Measurements from ENCODE around the gene PDE11A.
A peak's percentile ranks its signal among the peaks of the same experiment; 100 is the strongest.
"Not testable (repeated sequence)": the region's sequence is repeated elsewhere in the genome, so short reads cannot be mapped to it uniquely, and the experiment has no call there.

PDE11A gene

DNA sequence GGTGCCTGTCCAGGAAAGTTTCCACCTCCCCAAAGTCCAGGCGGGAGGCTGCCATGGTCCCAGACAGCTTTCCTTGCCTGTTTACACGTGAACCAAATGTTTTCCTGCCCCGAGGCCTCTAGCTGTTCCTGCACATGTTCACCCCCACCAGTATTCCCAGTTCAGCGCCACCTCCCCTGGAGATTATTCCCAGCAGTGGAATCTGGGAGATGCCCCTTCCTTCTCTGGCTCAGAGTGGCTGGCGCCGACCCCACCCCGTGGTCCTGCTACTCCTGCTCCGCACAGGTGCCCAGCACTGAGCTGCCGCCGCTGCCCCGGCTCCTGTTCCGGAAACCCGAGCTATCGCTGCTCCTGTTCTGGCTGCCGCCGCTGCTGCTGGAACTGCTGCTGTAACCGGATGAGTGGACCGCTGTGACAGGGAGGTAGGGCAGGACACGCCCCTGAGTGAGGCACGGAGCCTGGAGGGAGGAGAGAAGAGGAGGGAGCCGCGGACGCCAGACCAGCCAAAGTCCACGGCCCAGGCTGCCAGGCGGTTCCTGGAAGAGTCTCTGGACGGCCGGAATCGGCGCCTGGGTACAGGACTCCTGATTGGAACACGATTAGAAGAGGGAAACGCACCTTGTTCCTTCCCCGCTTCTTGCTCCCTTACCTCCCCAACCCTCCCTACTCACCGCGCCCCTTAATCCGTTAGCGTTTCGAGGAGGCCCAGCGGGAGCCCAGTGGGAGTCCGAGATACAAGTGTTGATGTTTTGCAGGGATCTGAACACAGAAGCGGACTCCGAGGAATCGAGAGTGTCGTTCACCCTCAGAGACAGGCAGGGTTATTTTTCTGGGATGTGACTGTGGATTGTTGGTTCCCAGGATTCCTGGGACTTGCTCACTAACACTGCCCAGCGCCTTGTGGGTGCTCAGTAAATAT lies at the start of gene PDE11A:
TSS of gene PDE11A (minus strand) at position 395 of the 919 bp plus-strand sequence. CDS start at position 55, 340 bp downstream.
- DNase-seq = peak; percentile 59 to 91

- no peak for DNase-seq
Observed at GRCh38 chr2:178119179-178119922, 46.8 kb upstream of the PDE11A start.

DNA sequence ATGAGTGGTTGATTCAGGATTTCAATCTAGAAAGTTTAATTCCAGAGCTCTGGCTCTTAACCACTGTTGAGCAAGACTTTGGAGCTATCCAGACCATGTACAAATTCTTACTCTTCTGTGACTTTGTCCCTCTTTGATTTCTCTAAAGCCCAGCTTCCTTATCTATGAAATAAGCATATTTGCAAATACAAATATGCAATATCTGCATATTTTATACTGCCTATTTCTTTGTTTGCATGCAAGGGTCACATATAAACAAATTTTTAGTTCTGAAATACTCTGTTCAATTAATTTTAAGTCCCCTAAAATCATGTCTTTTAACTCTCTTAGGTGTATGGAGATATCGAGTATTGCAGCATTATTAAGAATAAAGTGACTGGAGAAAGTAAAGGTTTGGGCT lies 45.1 kb upstream of the PDE11A start:
- no peak for DNase-seq

DNA sequence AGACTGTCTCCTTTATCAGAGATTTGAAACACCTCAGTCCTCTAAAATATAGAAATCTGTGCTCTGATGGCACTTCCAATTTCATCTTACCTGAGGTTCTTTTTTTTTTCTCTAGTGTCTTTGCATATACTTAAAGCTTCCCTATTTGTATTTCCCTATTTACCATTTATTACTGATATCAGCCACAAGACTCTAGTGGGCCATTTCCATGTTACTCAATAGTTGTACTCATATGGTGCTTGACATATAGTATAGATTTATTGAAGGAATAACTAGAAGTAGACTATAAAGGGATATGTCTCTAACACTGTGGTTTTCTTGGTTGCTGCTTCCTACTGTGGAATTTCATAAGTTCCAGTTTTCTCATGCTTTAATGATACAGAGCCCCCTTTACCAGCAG lies 42.7 kb upstream of the PDE11A start:
- DNase-seq = no peak

DNA sequence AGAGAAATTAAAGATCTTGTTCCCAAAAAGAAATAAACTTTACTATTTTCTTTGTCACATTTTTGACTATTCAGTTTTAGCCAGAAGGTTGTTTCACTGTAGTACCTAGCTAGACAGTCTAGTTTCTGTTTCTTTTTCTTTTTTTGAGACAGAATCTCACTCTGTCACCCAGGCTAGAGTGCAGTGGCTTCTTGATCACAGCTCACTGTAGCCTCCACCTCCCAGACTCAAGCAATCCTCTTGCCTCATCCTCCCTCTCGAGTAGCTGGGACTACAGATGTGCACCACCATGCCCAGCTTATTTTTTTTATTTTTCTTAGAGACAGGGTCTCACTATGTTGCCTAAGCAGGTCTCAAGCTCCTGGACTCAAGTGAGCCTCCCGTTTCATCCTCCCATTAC lies 41.9 kb upstream of the PDE11A start:
- DNase-seq = no peak

DNA sequence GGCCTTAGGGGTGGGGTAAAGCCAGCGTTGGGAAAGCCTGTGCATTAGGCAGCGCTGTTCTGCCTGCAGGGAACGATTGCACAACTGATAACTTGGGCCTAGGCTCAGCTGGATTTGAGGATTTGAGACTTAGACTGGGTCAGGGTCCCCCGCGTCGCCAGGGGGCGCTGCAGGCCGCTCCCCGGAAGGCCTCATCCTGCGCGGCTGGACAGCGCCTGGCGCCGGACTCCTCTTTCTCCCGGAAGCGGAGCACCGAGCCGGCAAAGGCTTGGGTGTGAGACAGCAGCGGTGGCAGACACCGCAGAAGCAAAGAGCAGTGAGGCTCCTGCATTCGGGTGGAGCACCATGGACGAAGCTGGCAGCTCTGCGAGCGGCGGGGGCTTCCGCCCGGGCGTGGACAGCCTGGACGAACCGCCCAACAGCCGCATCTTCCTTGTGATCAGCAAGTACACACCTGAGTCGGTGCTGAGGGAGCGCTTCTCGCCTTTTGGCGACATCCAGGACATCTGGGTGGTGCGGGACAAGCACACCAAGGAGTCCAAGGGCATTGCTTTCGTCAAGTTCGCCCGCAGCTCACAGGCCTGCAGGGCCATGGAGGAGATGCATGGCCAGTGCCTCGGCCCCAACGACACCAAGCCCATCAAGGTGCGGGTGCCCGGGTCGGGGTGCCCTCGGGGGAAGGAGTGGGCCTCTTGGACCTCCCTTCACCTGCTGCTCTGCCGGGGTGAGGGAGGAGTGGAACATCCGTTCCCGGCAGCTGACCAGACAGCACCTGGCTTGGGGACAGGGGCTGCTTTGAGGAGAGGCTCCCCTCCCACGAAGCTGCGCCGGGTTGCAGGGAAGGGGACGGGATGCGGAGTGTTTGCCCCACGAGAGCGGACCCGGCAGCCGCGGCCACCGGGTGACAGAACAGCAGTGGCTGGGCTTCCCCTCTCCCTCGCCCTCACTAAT lies 39.9 kb upstream of the PDE11A start, which contains the start of gene RBM45:
TSS of gene RBM45 (plus strand) at position 236 of the 951 bp plus-strand sequence. CDS start at position 346, 110 bp downstream.
- peak; percentile 90 to 96 for DNase-seq

GRCh38 chr2:178111743-178112142 lies 39.2 kb upstream of the PDE11A start:
- no peak for DNase-seq

DNA sequence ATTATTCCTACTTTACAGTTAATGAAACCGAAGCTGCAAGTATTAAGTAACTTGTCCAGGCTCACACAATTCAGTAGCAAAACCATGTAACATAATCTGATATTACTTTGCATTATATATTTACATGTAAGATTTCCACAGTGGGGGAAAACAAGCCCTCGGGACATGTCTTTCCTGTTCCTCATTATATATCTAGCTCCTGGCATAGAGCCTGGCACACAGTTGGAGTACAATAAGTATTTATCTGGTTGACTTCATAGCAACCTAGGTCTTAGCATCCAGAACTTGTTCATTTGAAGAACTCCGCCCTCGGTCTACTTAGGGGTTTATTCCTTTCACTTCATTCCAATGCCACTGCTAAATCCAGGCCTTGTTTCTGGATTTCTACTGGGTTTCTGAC lies 38.1 kb upstream of the PDE11A start:
- peak; percentile 85 to 91 for DNase-seq

DNA sequence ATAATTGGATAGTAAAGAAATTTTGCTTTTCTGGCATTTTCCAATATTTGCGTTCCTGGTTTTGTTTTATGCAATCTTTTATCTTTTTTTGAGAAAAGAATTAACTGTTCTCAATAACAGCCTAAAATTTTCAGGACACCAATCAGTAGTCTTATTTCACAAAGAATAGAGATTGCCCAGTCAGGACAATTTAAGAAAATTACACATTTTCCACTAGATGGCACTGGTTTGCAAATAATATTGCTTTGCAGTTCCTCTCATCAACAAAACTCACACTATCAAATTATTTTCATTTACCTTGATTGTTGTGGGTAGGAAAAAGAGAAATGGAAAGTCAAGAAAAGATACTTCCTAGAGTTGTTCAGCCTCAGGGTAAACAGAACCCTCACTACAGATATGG lies 37.2 kb upstream of the PDE11A start:
- DNase-seq = peak; percentile 45 to 67

DNA sequence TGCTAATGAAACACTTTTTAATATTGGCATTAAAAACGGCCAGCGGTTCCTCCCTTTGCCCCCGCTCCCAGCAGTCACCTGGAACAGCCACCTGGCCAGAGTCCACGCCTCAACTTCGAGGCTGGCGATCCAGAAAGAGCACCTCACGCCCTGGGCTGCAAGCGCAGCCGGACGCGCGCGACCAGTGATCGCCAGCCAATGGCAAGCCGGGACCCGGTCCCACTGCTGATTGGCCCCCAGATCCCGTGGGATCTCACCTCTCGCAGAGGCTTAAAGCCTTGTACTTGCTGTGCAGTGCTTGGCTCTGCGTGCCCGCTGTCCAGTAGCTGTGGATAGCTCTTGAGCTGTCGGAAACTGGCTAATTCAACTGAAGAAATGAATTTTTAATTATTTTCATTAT lies 35.6 kb upstream of the PDE11A start:
- no peak for DNase-seq

DNA sequence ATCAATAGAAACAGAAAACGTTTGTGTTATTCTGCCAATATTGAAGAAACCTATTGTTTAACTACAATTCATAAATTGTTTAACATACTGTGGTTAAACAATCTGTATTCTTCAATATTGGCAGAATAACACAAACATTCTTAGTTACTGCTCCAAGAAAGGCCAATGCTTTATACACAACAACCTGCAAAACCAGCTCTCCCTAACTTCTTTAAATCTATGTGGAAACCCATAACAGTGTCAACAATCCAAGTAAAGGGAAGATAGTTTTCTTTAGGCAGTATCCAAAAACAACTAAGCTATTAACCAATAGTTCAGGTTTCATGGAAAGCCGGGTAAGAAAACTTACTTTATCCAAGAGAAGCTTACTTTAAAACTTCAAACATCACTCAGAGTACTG lies 33.5 kb upstream of the PDE11A start:
- no peak for DNase-seq

GRCh38 chr2:178105566-178105965 lies 33.0 kb upstream of the PDE11A start:
- no peak for DNase-seq

GRCh38 chr2:178101321-178102079 lies 28.9 kb upstream of the PDE11A start:
- no peak for DNase-seq

- no peak for DNase-seq
Observed at GRCh38 chr2:178093471-178093870, 20.9 kb upstream of the PDE11A start.

DNA sequence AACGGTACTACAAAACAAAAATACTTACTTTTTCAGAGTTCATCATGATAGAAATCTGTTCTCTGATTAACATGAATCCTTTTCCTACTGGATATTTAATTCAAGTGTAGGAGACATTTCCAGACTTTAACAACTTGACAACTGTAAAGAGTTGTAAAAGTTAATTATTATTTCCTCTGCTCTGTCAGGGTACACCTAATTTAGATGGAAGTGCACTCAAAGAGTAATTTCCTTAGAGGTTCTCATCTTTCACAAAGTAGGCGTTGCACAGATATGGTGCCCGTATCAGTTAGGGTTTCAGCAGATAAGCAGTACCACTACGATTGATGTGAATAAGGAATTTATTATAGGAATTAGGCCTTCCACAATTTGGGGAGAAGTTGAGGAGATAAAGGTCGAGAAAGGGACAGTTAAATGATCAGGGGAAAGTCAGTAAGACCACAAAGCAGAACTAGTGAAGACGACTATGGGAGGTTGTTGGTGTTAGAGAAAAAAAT lies 16.2 kb upstream of the PDE11A start:
- no peak for DNase-seq

DNA sequence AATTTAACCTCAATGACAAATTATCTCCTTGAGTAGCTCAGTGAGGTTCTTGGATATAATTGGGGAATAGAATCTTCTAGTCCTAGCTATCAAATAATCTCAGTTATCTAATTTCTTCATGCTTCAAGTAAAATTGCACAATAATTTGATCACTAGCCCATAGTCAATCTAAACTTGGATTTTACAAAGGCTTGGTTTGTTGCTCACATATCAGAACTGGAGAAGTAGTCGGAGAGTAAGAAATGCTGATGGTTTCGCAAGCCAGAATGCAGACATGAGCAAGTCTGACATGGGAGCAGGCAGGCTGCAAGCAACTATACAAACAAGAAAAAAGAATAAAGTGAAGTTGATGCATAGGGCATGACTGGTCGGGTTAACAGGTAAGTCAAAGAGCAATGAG lies 11.7 kb upstream of the PDE11A start:
- no peak for DNase-seq

- DNase-seq = no peak
Observed at GRCh38 chr2:178082408-178083045, 9.9 kb upstream of the PDE11A start.

GRCh38 chr2:178079279-178079678 lies 6.7 kb upstream of the PDE11A start:
- not testable (repeated sequence) for DNase-seq

- DNase-seq = no peak
Observed at GRCh38 chr2:178076130-178076529, 3.6 kb upstream of the PDE11A start.

DNA sequence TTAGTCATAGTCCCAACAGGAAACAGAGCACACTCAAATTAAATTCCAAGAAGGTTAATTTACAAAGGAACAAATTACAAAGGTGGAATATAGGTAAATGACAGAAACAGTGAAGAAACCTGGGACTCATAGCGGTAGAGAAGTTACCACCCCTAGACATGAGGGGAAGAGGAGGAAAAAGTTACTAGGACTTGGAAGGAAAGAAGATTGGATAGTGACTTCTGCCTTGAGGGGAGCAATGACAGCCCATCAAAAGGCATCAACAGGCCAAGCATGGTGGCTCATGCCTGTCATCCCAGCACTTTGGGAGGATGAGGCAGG lies 2.4 kb upstream of the PDE11A start:
- no peak for DNase-seq
